GM12878 (cell line): ENCODE measurements around the gene ACOT7. TPM values are rescaled to one million over a fixed set of nuclear protein-coding genes. Genes with fewer than 3 reads are reported as not detected.

Experiments
- ATAC-seq: fragments of 200-7000 bp; cut with Tn5 transposase; 3 replicates; pipeline ENCODE4 v1.9.1; 2020; ENCODE audit warnings: mild to moderate bottlenecking, moderate library complexity
- Bru-seq: library from RNA; stranded (reverse); fragments of 400-500 nt; gene quantifications from one replicate; lab custom pipeline; 2021; lab: Mats Ljungman, UMichigan
- BruChase-seq, 2 experiments: library from RNA; stranded (reverse); fragments of 400-500 nt; gene quantifications; one replicate each; lab custom pipeline; 2021; lab: Mats Ljungman, UMichigan
- BruUV-seq: library from RNA; stranded (reverse); fragments of 400-500 nt; replicated peaks from 2 replicates; lab custom pipeline; 2021; lab: Mats Ljungman, UMichigan
- CTCF ChIA-PET: fragments of 300-600 bp; sonication (Branson Sonifier 250); formaldehyde crosslinking; extraction: SDS; loops from one replicate; lab custom pipeline; 2021; ENCODE audit warnings: inconsistent platforms; lab: Yijun Ruan, JAX
- POLR2A ChIA-PET: fragments of 350-600 bp; formaldehyde crosslinking; extraction: SDS; loops from one replicate; lab custom pipeline; 2021; ENCODE audit warnings: inconsistent platforms; lab: Charles Lee
- RAD21 ChIA-PET: fragments of 300-600 bp; sonication (Branson Sonifier 250); formaldehyde crosslinking; loops from one replicate; lab custom pipeline; 2023; ENCODE audit warnings: antibody characterized with exemption; ENCODE audit not compliant: unreplicated experiment; lab: Charles Lee
- SMC1A ChIA-PET: fragments of 300-600 bp; sonication (Branson Sonifier 250); formaldehyde crosslinking; loops from one replicate; lab custom pipeline; 2023; ENCODE audit not compliant: unreplicated experiment, uncharacterized antibody; lab: Charles Lee
- DNase-seq: peaks from one replicate; pipeline ENCODE4 v3.0.0-alpha.2; 2011; ENCODE audit warnings: low read depth, low spot score
- FAIRE-seq: peaks from 3 replicates; lab custom pipeline; 2011; peaks lifted over from hg19 to GRCh38; lab: Jason Lieb, UNC
- H2AFZ ChIP-seq: 2 replicates; pipeline ENCODE4 v1.6.0; 2011; ENCODE audit warnings: low read depth, low read length, control low read depth; ENCODE audit not compliant: control insufficient read depth
- H3K27ac ChIP-seq: 2 replicates; pipeline ENCODE4 v1.5.1; 2011; ENCODE audit warnings: control low read depth; ENCODE audit not compliant: control insufficient read depth, insufficient read depth
- H3K27me3 ChIP-seq, 2 experiments: replicated peaks in 1 of 2; 2 replicates each; pipeline versions ENCODE4 v1.6.0 to v1.6.1; 2011; ENCODE audit warnings: low read length in 1 of 2; ENCODE audit not compliant: control insufficient read depth in 2 of 2, insufficient read depth in 2 of 2
- H3K36me3 ChIP-seq, 2 experiments: 2 replicates each; pipeline ENCODE4 v1.5.1; 2011; ENCODE audit warnings: low read length in 1 of 2; ENCODE audit not compliant: control insufficient read depth in 2 of 2, insufficient read depth in 2 of 2
- H3K4me1 ChIP-seq: 2 replicates; pipeline ENCODE4 v1.6.1; 2011; ENCODE audit warnings: mild to moderate bottlenecking, low read length, moderate library complexity, mixed read lengths; ENCODE audit not compliant: control insufficient read depth, insufficient read depth
- H3K4me2 ChIP-seq: 2 replicates; pipeline ENCODE4 v1.6.0; 2011; ENCODE audit warnings: control low read depth; ENCODE audit not compliant: control insufficient read depth, insufficient read depth
- H3K4me3 ChIP-seq: fragments of 200-600 bp; sonication (generic); 2 replicates; pipeline ENCODE4 v1.5.1; 2016
- H3K79me2 ChIP-seq: 2 replicates; pipeline ENCODE4 v1.6.0; 2011; ENCODE audit warnings: low read length; ENCODE audit not compliant: control insufficient read depth, insufficient read depth
- H3K9ac ChIP-seq: 2 replicates; pipeline ENCODE4 v1.8.0; 2011; ENCODE audit warnings: low read length, control low read depth, mixed read lengths; ENCODE audit not compliant: control insufficient read depth, insufficient read depth
- H3K9me3 ChIP-seq: replicated peaks from 3 replicates; pipeline ENCODE4 v1.5.1; 2011; ENCODE audit warnings: mild to moderate bottlenecking, low read length; ENCODE audit not compliant: control insufficient read depth, insufficient read depth
- H4K20me1 ChIP-seq: 2 replicates; pipeline ENCODE4 v1.6.0; 2011; ENCODE audit not compliant: control insufficient read depth, insufficient read depth
- EGR1 ChIP-seq, 2 experiments: IDR thresholded peaks; 1 replicate in 1 of 2; 2 replicates in 1 of 2; pipeline ENCODE4 v1.6.1; 2011 to 2012; ENCODE audit warnings: low read depth in 2 of 2, low read length in 2 of 2, borderline replicate concordance in 1 of 2, mild to moderate bottlenecking in 1 of 2, moderate library complexity in 1 of 2
- MEF2A ChIP-seq: IDR thresholded peaks from 2 replicates; pipeline ENCODE4 v1.6.1; 2011; ENCODE audit warnings: low read depth, mild to moderate bottlenecking, low read length, moderate library complexity; ENCODE audit not compliant: insufficient read depth
- POLR2A ChIP-seq: IDR thresholded peaks from 2 replicates; pipeline ENCODE4 v1.6.1; 2011; ENCODE audit warnings: low read depth, mild to moderate bottlenecking, low read length
- RBBP5 ChIP-seq: fragments of 200-600 bp; sonication (generic); conservative IDR thresholded peaks from 2 replicates; pipeline ENCODE4 v1.6.1; 2016
- SRF ChIP-seq, 2 experiments: IDR thresholded peaks; 2 replicates each; pipeline ENCODE4 v1.6.1; 2011; ENCODE audit warnings: low read depth in 2 of 2, low read length in 2 of 2, mild to moderate bottlenecking in 1 of 2, moderate library complexity in 1 of 2
- TARDBP ChIP-seq: IDR thresholded peaks from 2 replicates; pipeline ENCODE4 v1.6.1; 2016; ENCODE audit warnings: borderline replicate concordance
- ZNF24 ChIP-seq: fragments of 450-650 bp; IDR thresholded peaks from 2 replicates; pipeline ENCODE4 v1.6.1; 2017; ENCODE audit warnings: antibody characterized with exemption, mild to moderate bottlenecking
- WGBS: methylation state at CpG from one replicate; pipeline ENCODE4 v1.1.6; 2016; ENCODE audit warnings: low lambda C conversion rate; ENCODE audit not compliant: insufficient replicate concordance, insufficient coverage; ENCODE audit errors: missing lambda C conversion rate; 5-methylcytosine and 5-hydroxymethylcytosine counted together
- in situ Hi-C: fragments of 300-500 bp; cut with MboI; formaldehyde crosslinking; loops from 9 replicates; pipeline ENCODE4 v1.14.3; 2018; ENCODE audit warnings: mixed read lengths
- intact Hi-C: fragments of 100-400 bp; cut with micrococcal nuclease; formaldehyde crosslinking; loops from one replicate; pipeline ENCODE4 v1.14.2; 2022; ENCODE audit not compliant: unreplicated experiment
- long read RNA-seq, 2 experiments: library from polyadenylated mRNA; unstranded; transcript quantifications; one replicate each; pipeline ENCODE4 v2.0.0, GENCODE V29; 2019 to 2020
- polyA minus RNA-seq, 3 experiments: library from RNA; depleted of rRNA, polyadenylated mRNA; stranded (reverse); fragments of >200 nt; gene quantifications; 2 replicates each; pipeline ENCODE4 v1.2.3, GENCODE V29; 2011
- polyA plus RNA-seq, 11 experiments: library from polyadenylated mRNA; depleted of rRNA in 4 of 11; unstranded in 6 of 11; stranded (reverse) in 5 of 11; fragments of >200 nt; fragmentation: Nextera tagmentation in 4 of 11; fragmentation: Illumina TruSeq in 1 of 11; extraction: Ambion mirVana in 4 of 11; extraction: Trizol in 1 of 11; gene quantifications; 1 replicate in 1 of 11; 2 replicates in 10 of 11; pipeline versions ENCODE4 v1.2.1 to v1.2.3, GENCODE V29; 2011 to 2016; ENCODE audit warnings: inconsistent platforms in 2 of 11, missing spikeins in 2 of 11, low read depth in 1 of 11
- total RNA-seq, 4 experiments: library from RNA; depleted of rRNA in 3 of 4; stranded (reverse); fragments of >200 nt in 3 of 4; fragmentation: Illumina TruSeq in 1 of 4; extraction: Trizol in 1 of 4; gene quantifications; 2 replicates each; pipeline versions ENCODE4 v1.2.1 to v1.2.3, GENCODE V29; 2013 to 2021
- TF ChIP-seq, protein P1 (sequence below): fragments of 450-650 bp; conservative IDR thresholded peaks from 2 replicates; pipeline ENCODE4 v1.6.1; 2017; ENCODE audit warnings: mild to moderate bottlenecking, moderate library complexity
- TF ChIP-seq, protein P2 (sequence below): fragments of 150-350 bp; IDR thresholded peaks from 2 replicates; pipeline ENCODE4 v1.6.1; 2016; ENCODE audit warnings: low read depth, low read length
- TF ChIP-seq, protein P3 (sequence below): IDR thresholded peaks from 2 replicates; pipeline ENCODE4 v1.6.1; 2012; ENCODE audit warnings: low read depth, low read length, improper control_type of control experiment

The ACOT7 gene
- 10.4 and 10.7 TPM in 2 replicates for total RNA-seq (2013; cell fraction: nucleolus; rRNA removed)
- total RNA-seq (2014; rRNA removed), result 46.8 and 58.7 TPM in 2 replicates
- 26.2 and 26.6 TPM in 2 replicates for total RNA-seq (2014; rRNA removed; fragmentation: Illumina TruSeq; extraction: Trizol)
- total RNA-seq (2021), result 96.9 and 106 TPM in 2 replicates
- polyA plus RNA-seq (2011; ENCODE audit: low read depth), result 21.4 TPM
- 25.1 and 63.8 TPM in 2 replicates for polyA plus RNA-seq (2011; rRNA removed)
- polyA plus RNA-seq (2011; cell fraction: cytosol; rRNA removed), result 78.3 and 91.7 TPM in 2 replicates
- polyA plus RNA-seq (2011; cell fraction: nucleus; rRNA removed), result 66.6 and 118 TPM in 2 replicates
- 40.9 and 50.2 TPM in 2 replicates for polyA plus RNA-seq (2012)
- polyA plus RNA-seq (2014; fragmentation: Illumina TruSeq; extraction: Trizol), result 15.6 and 47.8 TPM in 2 replicates
- polyA plus RNA-seq (2014; fragmentation: Nextera tagmentation; extraction: Ambion mirVana), result 10 to 100 TPM in 1 of 2 experiments, 1 to 10 TPM in 1; 8.9 to 20.2 TPM
- 91.3 and 95.0 TPM in 2 replicates for polyA plus RNA-seq (2014; rRNA removed)
- 100 to 1,000 TPM; 190 to 206 TPM for polyA plus RNA-seq (2016; fragmentation: Nextera tagmentation; extraction: Ambion mirVana)
- polyA minus RNA-seq (2011; rRNA and poly(A)+ RNA removed), result 48.9 and 64.2 TPM in 2 replicates
- 20.3 and 20.8 TPM in 2 replicates for polyA minus RNA-seq (2011; cell fraction: cytosol; rRNA and poly(A)+ RNA removed)
- polyA minus RNA-seq (2011; cell fraction: nucleus; rRNA and poly(A)+ RNA removed), result 9.7 and 21.4 TPM in 2 replicates
- Bru-seq, nascent RNA, result percentile 51 among the genes with signal in this experiment
- percentile 49 among the genes with signal in this experiment for BruChase-seq, experiment 1, labeled RNA remaining after a 6-hour chase
- BruChase-seq, experiment 2, labeled RNA remaining after a 2-hour chase, result percentile 48 among the genes with signal in this experiment
- long read RNA-seq, experiment 1, transcript ACOT7-210 (9 exons, 1,403 nt), result major isoform, 73 of 82 reads
- long read RNA-seq, experiment 1, transcript ACOT7-202 (9 exons, 1,813 nt), result minor isoform, 5 of 82 reads
- long read RNA-seq, experiment 1, partial matches to known transcripts, result 1 of 82 reads
- long read RNA-seq, experiment 1, other reads (novel, unspliced or antisense), result 3 of 82 reads
- long read RNA-seq, experiment 2, transcript ACOT7-210 (9 exons, 1,403 nt), result major isoform, 59 of 106 reads
- long read RNA-seq, experiment 2, partial matches to known transcripts, result 41 of 106 reads
- long read RNA-seq, experiment 2, other reads (novel, unspliced or antisense), result 5 of 106 reads

GRCh38 chr1:6393400-6394187, at the start of gene ACOT7:
ACOT7 (minus strand) TSS chr1:6393767; CDS start chr1:6393399, 368 bp downstream.
- no TSS peak for BruUV-seq
- intact Hi-C loops (loop anchor here (5.0 kb wide), 1 partner anchor 36 kb away; no protein-coding TSS in a partner anchor), in situ Hi-C loops (no loop called here)
- Histone ChIP-seq H3K4me1 (peaks cover 9% of the 10 kb centered on the region), H3K4me3 (peak within 1 kb of the TSS; percentile 89), H4K20me1 (no peaks in the 10 kb centered on the region), H3K9me3 (no peaks in the 10 kb centered on the region), H2AFZ (peak within 1 kb of the TSS; percentile 88), H3K9ac (peak within 1 kb of the TSS; percentile 55), H3K27me3 (no peaks in the 10 kb centered on the region), H3K4me2 (peak within 1 kb of the TSS; percentile 96), H3K27ac (peak within 1 kb of the TSS; percentile 61), H3K36me3 (no peaks in the 10 kb centered on the region), H3K79me2 (peaks cover 23% of the 10 kb centered on the region)
- peak; percentile 92 for ATAC-seq
- 2% methylated on average over 63 of the region's 87 CpGs for WGBS
- peak; percentile 57 for FAIRE-seq
- ChIA-PET CTCF (interaction anchor here (0.7 to 21.2 kb wide), 10 partner anchors 9 to 194 kb away, joined by 3 to 276 read pairs (median 6); partner anchors contain the start of gene RPL22), SMC1A (interaction anchor here (0.6 to 3.8 kb wide), 6 partner anchors 10 to 156 kb away, joined by 3 to 17 read pairs (median 7); no protein-coding TSS in a partner anchor), POLR2A (interaction anchor here (0.6 to 3.7 kb wide), 9 partner anchors 9 to 194 kb away, joined by 3 to 27 read pairs (median 5); no protein-coding TSS in a partner anchor), RAD21 (interaction anchor here (0.6 to 5.2 kb wide), 11 partner anchors 21 to 192 kb away, joined by 3 to 54 read pairs (median 4); no protein-coding TSS in a partner anchor)
- DNase-seq, result peak; percentile 25
- TF ChIP-seq RBBP5, result no peak
- TF ChIP-seq TARDBP, result 0 out of 2 replicates have a peak, but pooled peaks have one; percentile 42
- peak; percentile 80 for TF ChIP-seq POLR2A
- TF ChIP-seq, protein P1, sequence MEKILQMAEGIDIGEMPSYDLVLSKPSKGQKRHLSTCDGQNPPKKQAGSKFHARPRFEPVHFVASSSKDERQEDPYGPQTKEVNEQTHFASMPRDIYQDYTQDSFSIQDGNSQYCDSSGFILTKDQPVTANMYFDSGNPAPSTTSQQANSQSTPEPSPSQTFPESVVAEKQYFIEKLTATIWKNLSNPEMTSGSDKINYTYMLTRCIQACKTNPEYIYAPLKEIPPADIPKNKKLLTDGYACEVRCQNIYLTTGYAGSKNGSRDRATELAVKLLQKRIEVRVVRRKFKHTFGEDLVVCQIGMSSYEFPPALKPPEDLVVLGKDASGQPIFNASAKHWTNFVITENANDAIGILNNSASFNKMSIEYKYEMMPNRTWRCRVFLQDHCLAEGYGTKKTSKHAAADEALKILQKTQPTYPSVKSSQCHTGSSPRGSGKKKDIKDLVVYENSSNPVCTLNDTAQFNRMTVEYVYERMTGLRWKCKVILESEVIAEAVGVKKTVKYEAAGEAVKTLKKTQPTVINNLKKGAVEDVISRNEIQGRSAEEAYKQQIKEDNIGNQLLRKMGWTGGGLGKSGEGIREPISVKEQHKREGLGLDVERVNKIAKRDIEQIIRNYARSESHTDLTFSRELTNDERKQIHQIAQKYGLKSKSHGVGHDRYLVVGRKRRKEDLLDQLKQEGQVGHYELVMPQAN, result peak; percentile 93
- TF ChIP-seq MEF2A, result peak; percentile 9; the same call in 1 of the 2 replicates
- TF ChIP-seq, protein P2, sequence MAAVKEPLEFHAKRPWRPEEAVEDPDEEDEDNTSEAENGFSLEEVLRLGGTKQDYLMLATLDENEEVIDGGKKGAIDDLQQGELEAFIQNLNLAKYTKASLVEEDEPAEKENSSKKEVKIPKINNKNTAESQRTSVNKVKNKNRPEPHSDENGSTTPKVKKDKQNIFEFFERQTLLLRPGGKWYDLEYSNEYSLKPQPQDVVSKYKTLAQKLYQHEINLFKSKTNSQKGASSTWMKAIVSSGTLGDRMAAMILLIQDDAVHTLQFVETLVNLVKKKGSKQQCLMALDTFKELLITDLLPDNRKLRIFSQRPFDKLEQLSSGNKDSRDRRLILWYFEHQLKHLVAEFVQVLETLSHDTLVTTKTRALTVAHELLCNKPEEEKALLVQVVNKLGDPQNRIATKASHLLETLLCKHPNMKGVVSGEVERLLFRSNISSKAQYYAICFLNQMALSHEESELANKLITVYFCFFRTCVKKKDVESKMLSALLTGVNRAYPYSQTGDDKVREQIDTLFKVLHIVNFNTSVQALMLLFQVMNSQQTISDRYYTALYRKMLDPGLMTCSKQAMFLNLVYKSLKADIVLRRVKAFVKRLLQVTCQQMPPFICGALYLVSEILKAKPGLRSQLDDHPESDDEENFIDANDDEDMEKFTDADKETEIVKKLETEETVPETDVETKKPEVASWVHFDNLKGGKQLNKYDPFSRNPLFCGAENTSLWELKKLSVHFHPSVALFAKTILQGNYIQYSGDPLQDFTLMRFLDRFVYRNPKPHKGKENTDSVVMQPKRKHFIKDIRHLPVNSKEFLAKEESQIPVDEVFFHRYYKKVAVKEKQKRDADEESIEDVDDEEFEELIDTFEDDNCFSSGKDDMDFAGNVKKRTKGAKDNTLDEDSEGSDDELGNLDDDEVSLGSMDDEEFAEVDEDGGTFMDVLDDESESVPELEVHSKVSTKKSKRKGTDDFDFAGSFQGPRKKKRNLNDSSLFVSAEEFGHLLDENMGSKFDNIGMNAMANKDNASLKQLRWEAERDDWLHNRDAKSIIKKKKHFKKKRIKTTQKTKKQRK, result no peak
- TF ChIP-seq, protein P3, sequence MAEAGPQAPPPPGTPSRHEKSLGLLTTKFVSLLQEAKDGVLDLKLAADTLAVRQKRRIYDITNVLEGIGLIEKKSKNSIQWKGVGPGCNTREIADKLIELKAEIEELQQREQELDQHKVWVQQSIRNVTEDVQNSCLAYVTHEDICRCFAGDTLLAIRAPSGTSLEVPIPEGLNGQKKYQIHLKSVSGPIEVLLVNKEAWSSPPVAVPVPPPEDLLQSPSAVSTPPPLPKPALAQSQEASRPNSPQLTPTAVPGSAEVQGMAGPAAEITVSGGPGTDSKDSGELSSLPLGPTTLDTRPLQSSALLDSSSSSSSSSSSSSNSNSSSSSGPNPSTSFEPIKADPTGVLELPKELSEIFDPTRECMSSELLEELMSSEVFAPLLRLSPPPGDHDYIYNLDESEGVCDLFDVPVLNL, result peak; percentile 61; the same call in 1 of the 2 replicates
- TF ChIP-seq EGR1 (IDR thresholded peaks at IDR 0.05; ENCODE audit: borderline replicate concordance in 1 of 2, low read depth in 2 of 2, low read length in 2 of 2), result peak in 1 of 2 experiments; percentile 65; a peak in 2 of 3 replicates
- TF ChIP-seq ZNF24, result peak; percentile 56; the same call in 1 of the 2 replicates
- peak in 1 of 2 experiments; percentile 13; a peak in 1 of 4 replicates for TF ChIP-seq SRF (IDR thresholded peaks at IDR 0.05; ENCODE audit: low read depth in 2 of 2, low read length in 2 of 2)
